Testis (tissue), 3 donors: Measurements from ENCODE around the gene DIPK1C. TPM values are rescaled to one million over a fixed set of nuclear protein-coding genes. Genes with fewer than 3 reads are reported as not detected.

Source experiments
- DNase-seq: peaks from one replicate; pipeline ENCODE4 v3.0.0-alpha.2; 2019
- H3K27ac ChIP-seq, 2 donors: fragments of 200-600 bp; sonication (generic); one replicate each; pipeline ENCODE4 v1.5.1; 2019
- H3K27me3 ChIP-seq: fragments of 200-600 bp; sonication (generic); one replicate; pipeline ENCODE4 v1.5.1; 2019
- H3K36me3 ChIP-seq: fragments of 200-600 bp; sonication (generic); one replicate; pipeline ENCODE4 v1.5.1; 2017; ENCODE audit warnings: low read depth; ENCODE audit errors: missing control alignments
- H3K4me1 ChIP-seq: fragments of 200-600 bp; sonication (generic); one replicate; pipeline ENCODE4 v1.5.1; 2019
- H3K4me3 ChIP-seq, 2 donors: fragments of 200-600 bp; sonication (generic); one replicate each; pipeline ENCODE4 v1.5.1; 2017 to 2019
- H3K9me3 ChIP-seq: fragments of 200-600 bp; sonication (generic); one replicate; pipeline ENCODE4 v1.5.1; 2017
- CTCF ChIP-seq, 3 experiments: fragments of 450-650 bp in 2 of 3; fragments of 200-600 bp in 1 of 3; sonication (generic) in 1 of 3; IDR thresholded peaks; one replicate each; pipeline ENCODE4 v1.5.1; 2016 to 2019; ENCODE audit warnings: antibody characterized with exemption in 3 of 3, mild to moderate bottlenecking in 2 of 3, moderate library complexity in 1 of 3
- POLR2A ChIP-seq: fragments of 450-650 bp; IDR thresholded peaks from one replicate; pipeline ENCODE4 v1.6.1; 2017; ENCODE audit warnings: antibody characterized with exemption, mild to moderate bottlenecking, moderate library complexity
- WGBS, 2 donors: methylation state at CpG; one replicate each; pipeline ENCODE4 v1.1.5; 2018; 5-methylcytosine and 5-hydroxymethylcytosine counted together
- intact Hi-C: fragments of 100-400 bp; cut with DNase I; formaldehyde crosslinking; loops from one replicate; pipeline ENCODE4 v1.15.1; 2023; ENCODE audit warnings: low total_unique reads
- polyA plus RNA-seq: library from polyadenylated mRNA; stranded (reverse); fragments of 350-450 nt; fragmentation: Illumina TruSeq; extraction: RNeasy Lipid Tissue Mini Kit (QIAGEN cat#74804); gene quantifications from one replicate; pipeline ENCODE4 v1.2.3, GENCODE V29; 2014; ENCODE audit warnings: low read depth, low replicate concordance; ENCODE audit not compliant: insufficient read depth
- total RNA-seq, 2 donors: library from RNA; depleted of rRNA; stranded (reverse); fragments of >200 nt; gene quantifications; one replicate each; pipeline ENCODE4 v1.2.3, GENCODE V29; 2016

The DIPK1C gene
- total and polyA plus RNA-seq, 3 donors from 2014 or later = 9.3 to 17.0 (median 16.2) TPM

- H3K27me3 ChIP-seq = no peaks in the 10 kb centered on the region
- intact Hi-C loops = no loop called here
- no peaks in the 10 kb centered on the region for H3K9me3 ChIP-seq
- H3K27ac ChIP-seq = no peak overlapping the region
- TF ChIP-seq CTCF (IDR thresholded peaks at IDR 0.05) (no peak), POLR2A (no peak)
- DNase-seq = no peak
- no peaks in the 10 kb centered on the region for H3K36me3 ChIP-seq
- no peak overlapping the region for H3K4me3 ChIP-seq
- H3K4me1 ChIP-seq = no peaks in the 10 kb centered on the region
- 82 to 87% methylated on average over 15 to 21 of the region's 21 CpGs for WGBS, 2 donors
These were observed 44.8 kb downstream of the DIPK1C start for GRCh38 chr18:74412116-74412880.

- WGBS, 2 donors = 83 to 96% methylated on average over 9 of the region's 9 CpGs
- intact Hi-C loops = no loop called here
- Histone ChIP-seq H3K4me1 (no peaks in the 10 kb centered on the region), H3K27ac (no peak overlapping the region), H3K27me3 (no peaks in the 10 kb centered on the region), H3K4me3 (no peak overlapping the region), H3K36me3 (no peaks in the 10 kb centered on the region), H3K9me3 (no peaks in the 10 kb centered on the region)
- no peak for DNase-seq
- TF ChIP-seq CTCF (IDR thresholded peaks at IDR 0.05) = no peak
- no peak for TF ChIP-seq POLR2A
These were observed 45.6 kb downstream of the DIPK1C start for GRCh38 chr18:74411475-74411874.

GRCh38 chr18:74410441-74410992 lies 46.6 kb downstream of the DIPK1C start:
- no peak for TF ChIP-seq CTCF (IDR thresholded peaks at IDR 0.05)
- TF ChIP-seq POLR2A = no peak
- Histone ChIP-seq H3K27me3 (no peaks in the 10 kb centered on the region), H3K4me3 (no peak overlapping the region), H3K36me3 (no peaks in the 10 kb centered on the region), H3K4me1 (no peaks in the 10 kb centered on the region), H3K27ac (no peak overlapping the region), H3K9me3 (no peaks in the 10 kb centered on the region)
- DNase-seq = no peak
- intact Hi-C loops = no loop called here
- 75 to 77% methylated on average over 8 of the region's 8 CpGs for WGBS, 2 donors

- TF ChIP-seq POLR2A (no peak), CTCF (IDR thresholded peaks at IDR 0.05) (no peak)
- no peaks in the 10 kb centered on the region for H3K36me3 ChIP-seq
- WGBS, 2 donors = 49 to 69% methylated on average over 2 of the region's 2 CpGs
- H3K27me3 ChIP-seq = no peaks in the 10 kb centered on the region
- no peak for DNase-seq
- H3K27ac ChIP-seq = no peak overlapping the region
- H3K4me3 ChIP-seq = no peak overlapping the region
- H3K9me3 ChIP-seq = no peaks in the 10 kb centered on the region
- intact Hi-C loops = no loop called here
- no peaks in the 10 kb centered on the region for H3K4me1 ChIP-seq
These were observed 49.2 kb downstream of the DIPK1C start for GRCh38 chr18:74407888-74408287.
